ENCODE measurements around the gene OR10V1. TPM values are rescaled to one million over a fixed set of nuclear protein-coding genes. Genes with fewer than 3 reads are reported as not detected.
"Not testable (repeated sequence)": the region's sequence is repeated elsewhere in the genome, so short reads cannot be mapped to it uniquely, and the experiment has no call there.

Gene OR10V1
- total and polyA plus RNA-seq, 8 donors, result not detected

DNA sequence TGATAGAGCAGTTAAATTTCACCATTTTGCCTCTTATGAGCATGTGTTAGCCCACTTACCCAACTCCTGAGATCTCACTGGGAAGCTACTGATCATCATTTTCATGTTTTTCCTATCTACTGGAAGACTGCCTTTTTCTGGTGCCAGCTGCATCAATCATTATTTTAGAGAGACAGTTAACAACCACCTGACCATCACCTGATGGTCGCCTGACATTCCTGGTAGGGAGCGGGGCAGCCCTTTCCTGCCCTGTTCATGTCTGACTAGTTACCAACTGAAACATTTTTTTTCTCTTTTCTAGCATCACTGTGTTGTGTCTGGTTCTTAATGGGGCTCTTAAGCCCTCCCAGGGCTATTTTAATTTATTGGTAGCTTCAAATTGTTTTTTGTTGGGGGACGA is 24.6 kb downstream of the OR10V1 start:
- peaks cover 0 to 21% of the 10 kb centered on the region in 2 donors for H3K9me3 ChIP-seq
- no peak overlapping the region for H3K27ac ChIP-seq
- peaks cover 0 to 5% of the 10 kb centered on the region in 2 donors for H3K27me3 ChIP-seq
- no peak for TF ChIP-seq CTCF (IDR thresholded peaks at IDR 0.05)
- H3K36me3 ChIP-seq, result no peaks in the 10 kb centered on the region
- no peak for ATAC-seq
- no peak overlapping the region for H3K4me3 ChIP-seq
- peaks cover 0 to 8% of the 10 kb centered on the region in 2 donors for H3K4me1 ChIP-seq
- intact Hi-C loops (cut with DNase I), result no loop called here
- no peak for DNase-seq

DNA sequence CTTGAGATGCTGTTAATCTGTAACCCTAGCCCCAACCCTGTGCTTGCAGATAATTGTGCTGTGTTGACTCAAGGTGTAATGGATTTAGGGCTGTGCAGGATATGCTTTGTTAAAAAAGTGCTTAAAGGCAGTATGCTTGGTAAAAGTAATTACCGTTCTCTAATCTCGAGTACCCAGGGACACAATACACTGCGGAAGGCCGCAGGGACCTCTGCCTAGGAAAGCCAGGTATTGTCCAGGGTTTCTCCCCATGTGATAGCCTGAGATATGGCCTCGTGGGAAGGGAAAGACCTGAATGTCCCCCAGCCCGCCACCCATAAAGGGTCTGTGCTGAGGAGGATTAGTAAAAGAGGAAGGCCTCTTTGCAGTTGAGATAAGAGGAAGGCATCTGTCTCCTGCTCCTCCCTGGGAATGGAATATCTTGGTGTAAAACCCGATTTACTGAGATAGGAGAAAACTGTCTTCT is 32.4 kb downstream of the OR10V1 start:
- H3K4me1 ChIP-seq; H3K9me3 ChIP-seq; H3K4me3 ChIP-seq; H3K27ac ChIP-seq; ATAC-seq; H3K36me3 ChIP-seq; DNase-seq; intact Hi-C loops (cut with DNase I); H3K27me3 ChIP-seq: not testable (repeated sequence)

- TF ChIP-seq CTCF (IDR thresholded peaks at IDR 0.05), result peak; percentile 62 to 69
- peak in 3 of 4 donors; percentile 43 to 82 (median 65) for DNase-seq
- intact Hi-C loops (cut with DNase I), result no loop called here
- Histone ChIP-seq H3K36me3 (no peaks in the 10 kb centered on the region), H3K4me3 (no peak overlapping the region), H3K9me3 (no peaks in the 10 kb centered on the region), H3K27me3 (peaks cover 3 to 5% of the 10 kb centered on the region in 2 donors), H3K27ac (no peak overlapping the region), H3K4me1 (no peaks in the 10 kb centered on the region)
- peak; percentile 100 for ATAC-seq
These were observed 33.1 kb downstream of the OR10V1 start for GRCh38 chr11:59680287-59681154.

DNA sequence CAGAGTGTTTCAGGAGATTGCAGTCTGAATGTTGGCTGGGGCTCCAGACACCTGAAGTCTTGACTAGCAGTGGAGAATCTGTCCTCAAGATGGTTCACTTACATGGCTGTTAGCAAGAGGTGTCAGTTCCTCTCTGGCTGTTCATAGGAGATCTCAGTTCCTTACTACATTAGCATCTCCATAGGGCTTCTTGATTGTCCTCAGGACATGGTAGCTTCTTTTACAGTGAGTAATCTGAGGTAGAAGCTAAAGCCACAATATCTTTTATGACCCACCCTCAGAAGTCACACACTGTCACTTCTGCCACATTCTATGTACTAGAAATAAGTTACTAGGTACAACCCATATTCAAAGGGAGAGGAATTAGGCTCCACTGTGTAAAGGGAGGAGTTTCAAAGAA is 34.3 kb downstream of the OR10V1 start:
- TF ChIP-seq CTCF (IDR thresholded peaks at IDR 0.05), result no peak
- Histone ChIP-seq H3K4me1 (no peaks in the 10 kb centered on the region), H3K36me3 (no peaks in the 10 kb centered on the region), H3K27ac (no peak overlapping the region), H3K4me3 (no peak overlapping the region), H3K9me3 (no peaks in the 10 kb centered on the region), H3K27me3 (peaks cover 0 to 3% of the 10 kb centered on the region in 2 donors)
- ATAC-seq, result no peak
- intact Hi-C loops (cut with DNase I), result no loop called here
- DNase-seq, result no peak

GRCh38 chr11:59678813-59679165 is 34.9 kb downstream of the OR10V1 start:
- no peak for TF ChIP-seq CTCF (IDR thresholded peaks at IDR 0.05)
- no peaks in the 10 kb centered on the region for H3K4me1 ChIP-seq
- H3K4me3 ChIP-seq, result no peak overlapping the region
- ATAC-seq, result no peak
- H3K27me3 ChIP-seq, result peaks cover 0 to 3% of the 10 kb centered on the region in 2 donors
- no peak overlapping the region for H3K27ac ChIP-seq
- intact Hi-C loops (cut with DNase I), result no loop called here
- H3K36me3 ChIP-seq, result no peaks in the 10 kb centered on the region
- DNase-seq, result no peak
- no peaks in the 10 kb centered on the region for H3K9me3 ChIP-seq
